Activated CD4-positive, alpha-beta T cell treated with anti-CD3 and anti-CD28 coated beads for 1 hour (primary cell): Measurements from ENCODE around the gene PHF8.

Experiments used
- DNase-seq: peaks from one replicate; pipeline ENCODE4 v3.0.0-alpha.2; 2020

Gene PHF8

DNA sequence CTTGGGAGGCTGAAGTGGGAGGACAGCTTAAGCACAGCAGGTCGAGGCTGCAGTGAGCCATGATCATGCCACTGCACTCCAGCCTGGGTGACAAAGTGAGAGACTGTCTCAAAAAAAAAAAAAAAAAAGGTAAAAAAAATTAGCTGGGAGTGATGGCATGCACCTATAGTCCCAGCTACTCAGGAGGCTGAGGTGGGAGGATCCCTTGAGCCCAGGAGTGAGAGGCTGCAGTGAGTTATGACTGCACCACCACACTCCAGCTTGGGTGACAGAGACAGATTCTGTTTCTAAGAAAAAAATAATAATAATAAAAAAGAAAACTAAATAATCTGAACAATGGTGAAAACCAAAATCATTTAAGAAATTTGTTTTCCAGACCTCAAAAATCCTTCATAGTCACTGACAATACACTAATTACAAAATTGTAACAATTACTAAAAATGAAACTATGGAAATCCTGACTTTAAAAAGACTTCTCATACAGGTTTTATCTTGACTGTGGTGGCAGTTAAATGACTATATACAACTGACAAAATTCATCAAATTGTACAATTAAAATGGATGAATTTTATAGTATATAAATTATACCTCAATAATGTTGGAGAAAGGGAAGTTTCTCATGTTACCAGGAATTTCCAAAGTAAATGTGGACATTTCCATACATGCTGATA is 31.3 kb downstream of the PHF8 start:
- no peak for DNase-seq

GRCh38 chrX:54007682-54008081 is 36.6 kb downstream of the PHF8 start:
- DNase-seq, result no peak

- DNase-seq, result no peak
Observed at GRCh38 chrX:53997724-53998123, 46.5 kb downstream of the PHF8 start.

- no peak for DNase-seq
Observed at GRCh38 chrX:53992589-53992988, 51.7 kb downstream of the PHF8 start.

DNA sequence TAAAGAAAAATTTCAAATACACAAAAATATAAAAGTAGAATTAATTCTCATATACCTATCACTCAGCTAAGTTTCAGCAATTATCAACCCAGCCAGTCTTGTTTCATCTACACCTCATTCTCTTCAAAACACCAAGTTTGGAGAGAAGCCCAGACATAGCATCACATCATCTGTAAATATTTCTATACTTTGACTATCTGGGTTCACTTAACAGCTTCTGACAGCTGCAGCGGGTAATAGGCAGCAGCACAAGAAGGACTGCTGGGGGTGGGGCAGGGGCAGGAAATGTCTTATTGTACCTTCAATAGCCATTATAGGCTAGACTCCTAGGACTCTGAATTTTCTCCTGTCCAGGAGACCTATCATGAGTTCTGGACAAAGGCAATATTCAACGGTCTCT is 54.1 kb downstream of the PHF8 start:
- DNase-seq, result no peak

- no peak for DNase-seq
Observed at GRCh38 chrX:53984895-53985294, 59.4 kb downstream of the PHF8 start.

DNA sequence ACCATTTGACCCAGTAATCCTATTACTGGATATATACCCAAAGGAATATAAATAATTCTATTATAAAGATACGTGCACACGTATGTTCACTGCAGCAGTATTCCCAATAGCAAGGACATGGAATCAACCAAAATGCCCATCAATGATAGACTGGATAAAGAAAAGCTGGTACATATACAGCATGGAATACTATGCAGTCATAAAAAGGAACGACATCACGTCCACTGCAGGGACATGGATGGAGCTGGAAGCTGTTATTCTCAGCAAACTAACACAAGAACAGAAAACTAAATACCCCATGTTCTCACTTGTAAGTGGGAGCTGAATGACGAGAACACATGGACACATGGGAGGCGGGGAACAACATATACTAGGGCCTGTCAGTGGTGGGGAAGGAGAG is 69.7 kb downstream of the PHF8 start:
- DNase-seq, result no peak

GRCh38 chrX:53969540-53969939 is 74.7 kb downstream of the PHF8 start:
- no peak for DNase-seq

- DNase-seq, result no peak
Observed at GRCh38 chrX:53950130-53950733, 94.0 kb downstream of the PHF8 start.

DNA sequence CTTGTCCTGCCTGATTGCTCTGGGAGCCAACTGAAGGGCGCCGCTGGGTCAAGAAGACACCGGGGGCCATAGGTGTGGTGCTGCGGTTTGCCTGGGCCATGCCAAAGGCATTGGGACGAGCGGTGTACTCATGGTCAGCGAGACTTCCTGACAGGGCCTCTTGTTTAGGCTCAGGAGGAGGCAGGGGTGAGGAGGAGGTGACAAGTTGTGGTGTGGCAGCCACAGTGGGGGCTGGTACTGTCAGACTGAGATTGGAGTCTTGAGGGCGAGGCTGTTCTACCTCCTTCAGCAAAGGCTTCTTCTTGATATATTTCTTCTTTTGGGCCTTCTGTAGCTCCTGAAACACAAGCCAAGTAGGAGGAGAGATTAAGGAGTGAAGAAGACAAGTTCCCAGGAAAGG is 104.1 kb downstream of the PHF8 start:
- no peak for DNase-seq

GRCh38 chrX:53939127-53939526 is 105.1 kb downstream of the PHF8 start:
- no peak for DNase-seq

DNA sequence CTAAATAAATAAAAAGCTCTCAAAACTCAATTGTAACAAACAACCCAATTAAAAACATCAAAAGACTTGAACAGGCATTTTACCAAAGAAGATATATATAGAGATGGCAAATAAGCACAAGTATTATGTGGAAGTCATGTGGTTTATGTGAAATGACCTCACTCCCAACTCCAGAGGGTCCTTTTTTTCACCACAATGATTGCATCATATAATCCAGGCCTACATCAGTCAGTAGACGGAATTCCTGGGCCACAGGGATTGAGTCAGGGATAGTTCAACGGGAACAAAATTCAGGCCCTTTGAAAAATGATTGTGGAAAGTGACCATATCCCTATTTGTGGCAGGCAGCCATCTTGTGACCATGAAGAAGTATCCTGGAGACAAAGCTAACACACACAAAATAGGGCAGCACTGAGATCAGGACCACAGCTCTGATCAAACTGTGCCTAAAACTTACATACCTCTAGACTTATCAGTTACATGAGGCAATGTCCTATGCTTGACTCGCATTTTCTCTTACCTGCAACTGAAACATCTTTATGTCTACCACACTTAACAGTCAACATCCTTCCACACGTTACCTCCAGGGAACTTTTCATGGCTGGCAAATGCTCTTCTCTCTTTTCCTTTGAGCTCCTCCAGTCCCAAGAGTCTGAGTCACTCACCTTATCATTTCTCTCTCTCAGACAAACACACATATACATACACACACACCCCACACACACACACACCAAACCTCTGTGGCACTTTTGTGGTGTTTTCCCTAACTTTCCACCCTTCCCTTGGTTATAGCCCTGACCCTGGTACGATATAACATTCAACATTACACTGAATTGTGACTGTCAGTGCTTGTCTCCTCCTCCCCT is 113.5 kb downstream of the PHF8 start:
- DNase-seq, result no peak

DNA sequence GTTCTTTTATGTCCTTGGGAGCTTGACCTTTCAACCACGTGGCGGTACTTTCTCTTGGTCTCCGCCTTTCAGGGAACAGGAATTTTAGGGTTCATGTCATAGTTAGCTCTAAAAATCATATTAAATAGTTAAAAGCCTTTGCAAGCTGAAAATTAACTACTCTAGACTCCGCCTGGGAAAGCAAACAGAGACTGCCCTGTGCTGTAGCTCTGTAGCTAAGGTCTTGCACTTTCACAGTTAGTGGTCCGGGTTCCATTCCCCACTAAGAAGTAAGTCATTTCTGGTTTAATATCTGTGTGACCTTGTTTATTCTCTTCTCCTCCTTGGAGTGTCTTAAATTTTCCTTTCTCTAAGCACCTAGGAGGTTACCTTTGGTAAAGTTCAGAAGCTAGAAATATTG is 118.2 kb downstream of the PHF8 start:
- no peak for DNase-seq

GRCh38 chrX:53918702-53919101 is 125.6 kb downstream of the PHF8 start:
- DNase-seq, result no peak

DNA sequence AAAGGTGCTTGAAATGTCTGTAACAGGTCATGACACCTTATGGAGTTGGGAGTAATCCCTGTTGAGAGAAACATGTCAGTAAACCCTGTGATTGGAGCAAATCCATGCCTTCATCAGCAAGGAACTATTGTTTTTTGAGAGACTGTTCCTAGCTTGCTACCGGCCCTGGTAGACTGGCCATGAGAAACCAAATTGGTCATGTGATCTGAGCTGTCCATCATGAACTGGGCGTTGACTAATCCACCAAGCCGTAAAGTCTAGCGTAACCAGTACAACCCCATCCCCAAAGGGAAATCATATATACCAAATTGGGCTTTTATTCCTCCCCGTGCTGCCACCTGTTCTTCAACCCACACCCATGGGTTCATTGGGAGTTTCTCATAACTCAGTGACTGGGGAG is 143.7 kb downstream of the PHF8 start:
- no peak for DNase-seq

DNA sequence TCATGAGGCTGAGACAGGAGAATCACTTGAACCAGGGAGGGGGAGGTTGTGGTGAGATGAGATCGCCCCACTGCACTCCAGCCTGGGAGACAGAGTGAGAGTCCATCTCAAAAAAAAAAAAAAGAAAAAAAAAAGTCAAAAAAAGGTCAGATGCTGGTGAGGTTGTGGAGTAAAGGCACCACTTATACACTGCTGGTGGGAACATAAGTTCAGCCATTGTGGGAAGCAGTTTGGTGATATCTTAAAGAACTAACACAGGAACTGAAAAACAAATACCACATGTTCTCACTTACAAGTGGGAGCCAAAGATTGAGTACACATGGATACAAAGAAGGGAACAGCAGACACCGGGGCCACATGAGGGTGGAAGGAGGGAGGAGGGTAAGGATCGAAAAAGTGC is 149.0 kb downstream of the PHF8 start:
- no peak for DNase-seq
